ENCODE measurements around the gene OR4M2.
"Not testable (repeated sequence)": the region's sequence is repeated elsewhere in the genome, so short reads cannot be mapped to it uniquely, and the experiment has no call there.

OR4M2 gene

GRCh38 chr15:22080227-22080626 is at the start of gene OR4M2:
Gene OR4M2 (plus strand): TSS chr15:22080527. CDS start chr15:22080625, 98 bp downstream.
- DNase-seq = not testable (repeated sequence)

GRCh38 chr15:22069267-22069666 is 11.1 kb upstream of the OR4M2 start:
- not testable (repeated sequence) for DNase-seq

GRCh38 chr15:22081386-22081785 is 1.1 kb downstream of the OR4M2 start:
- not testable (repeated sequence) for DNase-seq

GRCh38 chr15:22098616-22099253 is 18.4 kb downstream of the OR4M2 start:
- not testable (repeated sequence) for DNase-seq

GRCh38 chr15:22099289-22099891 is 19.1 kb downstream of the OR4M2 start:
- not testable (repeated sequence) for DNase-seq

- not testable (repeated sequence) for DNase-seq
Measured at GRCh38 chr15:22122033-22122432, 41.7 kb downstream of the OR4M2 start.

Measured in CD4-positive, alpha-beta T cell treated with Interleukin-1 beta for 1 hour (primary cell).